Measurements from ENCODE around the gene GARNL3. TPM values are rescaled to one million over a fixed set of nuclear protein-coding genes. Genes with fewer than 3 reads are reported as not detected.
A peak's percentile ranks its signal among the peaks of the same experiment; 100 is the strongest.

The GARNL3 gene
- total RNA-seq, 1 experiment from 2014 or later, result 11.8 TPM

DNA sequence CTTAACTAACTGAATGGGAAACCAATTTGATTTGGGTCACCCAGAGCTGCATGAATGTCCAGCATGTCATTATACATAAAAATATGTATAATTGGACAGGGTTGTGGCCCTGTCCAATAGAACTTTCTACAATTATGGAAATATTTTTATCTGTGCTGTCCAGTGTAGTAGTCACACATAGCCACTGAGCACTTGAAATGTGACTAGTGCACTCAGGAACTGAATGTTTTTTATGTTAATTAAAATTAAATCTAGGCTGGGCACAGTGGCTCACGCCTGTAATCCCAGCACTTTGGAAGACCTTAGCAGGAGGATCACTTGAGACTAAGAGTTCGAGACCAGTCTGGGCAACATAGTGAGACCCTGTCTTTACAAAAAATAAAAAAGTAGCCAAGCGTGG, 18.6 kb downstream of the GARNL3 start:
- Mint-ChIP-seq H3K27me3 (ENCODE audit: insufficient read depth, unreplicated experiment) (no peaks in the 10 kb centered on the region), H3K36me3 (ENCODE audit: insufficient read depth, unreplicated experiment) (no peaks in the 10 kb centered on the region), H3K27ac (ENCODE audit: unreplicated experiment) (no peak overlapping the region), H3K9me3 (ENCODE audit: unreplicated experiment) (no peaks in the 10 kb centered on the region), H3K4me3 (ENCODE audit: unreplicated experiment) (no peak overlapping the region), H3K4me1 (ENCODE audit: low read depth, unreplicated experiment) (peaks cover 6% of the 10 kb centered on the region)
- TF ChIP-seq, protein P1, sequence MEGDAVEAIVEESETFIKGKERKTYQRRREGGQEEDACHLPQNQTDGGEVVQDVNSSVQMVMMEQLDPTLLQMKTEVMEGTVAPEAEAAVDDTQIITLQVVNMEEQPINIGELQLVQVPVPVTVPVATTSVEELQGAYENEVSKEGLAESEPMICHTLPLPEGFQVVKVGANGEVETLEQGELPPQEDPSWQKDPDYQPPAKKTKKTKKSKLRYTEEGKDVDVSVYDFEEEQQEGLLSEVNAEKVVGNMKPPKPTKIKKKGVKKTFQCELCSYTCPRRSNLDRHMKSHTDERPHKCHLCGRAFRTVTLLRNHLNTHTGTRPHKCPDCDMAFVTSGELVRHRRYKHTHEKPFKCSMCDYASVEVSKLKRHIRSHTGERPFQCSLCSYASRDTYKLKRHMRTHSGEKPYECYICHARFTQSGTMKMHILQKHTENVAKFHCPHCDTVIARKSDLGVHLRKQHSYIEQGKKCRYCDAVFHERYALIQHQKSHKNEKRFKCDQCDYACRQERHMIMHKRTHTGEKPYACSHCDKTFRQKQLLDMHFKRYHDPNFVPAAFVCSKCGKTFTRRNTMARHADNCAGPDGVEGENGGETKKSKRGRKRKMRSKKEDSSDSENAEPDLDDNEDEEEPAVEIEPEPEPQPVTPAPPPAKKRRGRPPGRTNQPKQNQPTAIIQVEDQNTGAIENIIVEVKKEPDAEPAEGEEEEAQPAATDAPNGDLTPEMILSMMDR (IDR thresholded peaks at IDR 0.05; ENCODE audit: insufficient read depth in 1 of 2, low read depth in 1 of 2, low read length in 1 of 2, severe bottlenecking in 1 of 2, unreplicated experiment in 1 of 2), result no peak
- H3K9me3 ChIP-seq, result no peaks in the 10 kb centered on the region
- no peaks in the 10 kb centered on the region for H3K27me3 ChIP-seq (replicated peaks; ENCODE audit: control insufficient read depth, insufficient read depth, low read length)
- peaks cover 5% of the 10 kb centered on the region; the same call in 1 of the 2 replicates for H3K4me1 ChIP-seq
- POLR2A ChIA-PET, result no interaction called here
- intact Hi-C loops (cut with micrococcal nuclease; ENCODE audit: unreplicated experiment), result loop anchor here (10.0 kb wide), 1 partner anchor 112 kb away; the partner anchor contains the start of gene SLC2A8
- CTCF ChIA-PET, result no interaction called here
- no peak overlapping the region for H3K4me3 ChIP-seq (ENCODE audit: low read depth, low read length)
- no peak for DNase-seq
- H3K36me3 ChIP-seq (ENCODE audit: control insufficient read depth, insufficient read depth, low read length), result no peaks in the 10 kb centered on the region
- BruUV-seq (replicated peaks), result no TSS peak

GRCh38 chr9:127283917-127284497, 19.4 kb downstream of the GARNL3 start:
- Histone ChIP-seq H3K36me3 (ENCODE audit: control insufficient read depth, insufficient read depth, low read length) (no peaks in the 10 kb centered on the region), H3K4me3 (ENCODE audit: low read depth, low read length) (no peak overlapping the region), H3K4me1 (peaks cover 5% of the 10 kb centered on the region; the same call in 1 of the 2 replicates), H3K9me3 (no peaks in the 10 kb centered on the region), H3K27me3 (replicated peaks; ENCODE audit: control insufficient read depth, insufficient read depth, low read length) (no peaks in the 10 kb centered on the region)
- Mint-ChIP-seq H3K27me3 (ENCODE audit: insufficient read depth, unreplicated experiment) (no peaks in the 10 kb centered on the region), H3K27ac (ENCODE audit: unreplicated experiment) (no peak overlapping the region), H3K9me3 (ENCODE audit: unreplicated experiment) (no peaks in the 10 kb centered on the region), H3K4me1 (ENCODE audit: low read depth, unreplicated experiment) (peaks cover 6% of the 10 kb centered on the region), H3K36me3 (ENCODE audit: insufficient read depth, unreplicated experiment) (no peaks in the 10 kb centered on the region), H3K4me3 (ENCODE audit: unreplicated experiment) (no peak overlapping the region)
- CTCF ChIA-PET, result interaction anchor here (0.6 to 1.1 kb wide), 6 partner anchors 59 to 115 kb away, joined by 3 to 9 read pairs (median 4); partner anchors contain the start of gene SLC2A8
- POLR2A ChIA-PET, result interaction anchor here (0.6 kb wide), 1 partner anchor 113 kb away, joined by 5 read pairs; the partner anchor contains the start of gene SLC2A8
- DNase-seq, result peak; percentile 41 to 50
- intact Hi-C loops (cut with micrococcal nuclease; ENCODE audit: unreplicated experiment), result loop anchor here (10.0 kb wide), 1 partner anchor 111 kb away; the partner anchor contains the start of gene SLC2A8
- TF ChIP-seq, protein P1 (IDR thresholded peaks at IDR 0.05; ENCODE audit: insufficient read depth in 1 of 2, low read depth in 1 of 2, low read length in 1 of 2, severe bottlenecking in 1 of 2, unreplicated experiment in 1 of 2), result no peak
- no TSS peak for BruUV-seq (replicated peaks)

- no peaks in the 10 kb centered on the region for H3K27me3 Mint-ChIP-seq (ENCODE audit: insufficient read depth, unreplicated experiment)
- no peak overlapping the region for H3K4me3 Mint-ChIP-seq (ENCODE audit: unreplicated experiment)
- no peak for DNase-seq
- Histone ChIP-seq H3K36me3 (ENCODE audit: control insufficient read depth, insufficient read depth, low read length) (no peaks in the 10 kb centered on the region), H3K4me1 (no peaks in the 10 kb centered on the region; the same call in 1 of the 2 replicates), H3K4me3 (ENCODE audit: low read depth, low read length) (no peak overlapping the region), H3K9me3 (no peaks in the 10 kb centered on the region), H3K27me3 (replicated peaks; ENCODE audit: control insufficient read depth, insufficient read depth, low read length) (no peaks in the 10 kb centered on the region)
- H3K27ac Mint-ChIP-seq (ENCODE audit: unreplicated experiment), result no peak overlapping the region
- TF ChIP-seq, protein P1 (IDR thresholded peaks at IDR 0.05; ENCODE audit: insufficient read depth in 1 of 2, low read depth in 1 of 2, low read length in 1 of 2, severe bottlenecking in 1 of 2, unreplicated experiment in 1 of 2), result no peak
- no TSS peak for BruUV-seq (replicated peaks)
- POLR2A ChIA-PET, result no interaction called here
- no peaks in the 10 kb centered on the region for H3K9me3 Mint-ChIP-seq (ENCODE audit: unreplicated experiment)
- no peaks in the 10 kb centered on the region for H3K36me3 Mint-ChIP-seq (ENCODE audit: insufficient read depth, unreplicated experiment)
- H3K4me1 Mint-ChIP-seq (ENCODE audit: low read depth, unreplicated experiment), result no peaks in the 10 kb centered on the region
- intact Hi-C loops (cut with micrococcal nuclease; ENCODE audit: unreplicated experiment), result loop anchor here (10.0 kb wide), 1 partner anchor 109 kb away; the partner anchor contains the start of gene SLC2A8
- CTCF ChIA-PET, result no interaction called here
These were observed 21.4 kb downstream of the GARNL3 start for GRCh38 chr9:127285965-127286364.
